AG04449 (cell line): ENCODE results near the gene UNC13D.

Source experiments
- CTCF ChIA-PET: fragments of 350-600 bp; formaldehyde crosslinking; extraction: SDS; loops from one replicate; lab custom pipeline; 2021; ENCODE audit warnings: antibody characterized with exemption; lab: Yijun Ruan, JAX
- POLR2A ChIA-PET: fragments of 400-600, 350-600 bp; formaldehyde crosslinking; extraction: SDS; loops from one replicate; lab custom pipeline; 2020; ENCODE audit warnings: antibody characterized with exemption, inconsistent platforms; lab: Yijun Ruan, JAX
- DNase-seq: peaks from one replicate; pipeline ENCODE4 v3.0.0-alpha.2; 2010; ENCODE audit warnings: low read depth, low spot score
- H3K4me3 ChIP-seq: 2 replicates; pipeline ENCODE4 v1.5.1; 2011; ENCODE audit warnings: low read depth, mild to moderate bottlenecking, control low read depth, low read length
- TF ChIP-seq, protein P1 (sequence below): IDR thresholded peaks from one replicate; pipeline ENCODE4 v1.5.1; 2011; ENCODE audit warnings: mild to moderate bottlenecking, moderate library complexity, low read length, control low read depth, inconsistent platforms; ENCODE audit not compliant: insufficient read depth; ENCODE audit errors: missing control alignments

The UNC13D gene

DNA sequence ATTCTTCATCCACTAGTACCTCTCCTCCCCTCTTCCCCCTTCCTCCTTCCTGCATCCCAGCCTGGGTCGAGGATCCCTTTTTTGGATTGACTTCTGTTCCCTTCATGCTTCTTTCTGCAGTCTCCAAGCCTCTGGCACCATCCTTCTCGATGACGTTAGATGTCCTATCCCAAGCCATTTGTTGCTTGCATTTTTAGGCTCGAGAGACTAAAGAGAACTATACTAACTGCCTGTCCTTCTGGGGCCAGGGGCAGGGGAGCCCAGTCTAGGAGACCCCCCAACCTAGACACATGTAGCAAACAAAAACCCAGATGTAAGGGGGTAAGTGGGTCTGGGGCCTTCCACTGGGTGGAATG, 35.7 kb downstream of the UNC13D start:
- ChIA-PET CTCF (interaction anchor here (0.6 to 3.3 kb wide), 3 partner anchors 24 to 176 kb away, joined by 3 to 11 read pairs (median 3); no protein-coding TSS in a partner anchor), POLR2A (interaction anchor here (1.0 kb wide), 1 partner anchor 29 kb away, joined by 5 read pairs; a partner anchor contains a TSS)
- DNase-seq = no peak
- no peak overlapping the region for H3K4me3 ChIP-seq
- TF ChIP-seq, protein P1, sequence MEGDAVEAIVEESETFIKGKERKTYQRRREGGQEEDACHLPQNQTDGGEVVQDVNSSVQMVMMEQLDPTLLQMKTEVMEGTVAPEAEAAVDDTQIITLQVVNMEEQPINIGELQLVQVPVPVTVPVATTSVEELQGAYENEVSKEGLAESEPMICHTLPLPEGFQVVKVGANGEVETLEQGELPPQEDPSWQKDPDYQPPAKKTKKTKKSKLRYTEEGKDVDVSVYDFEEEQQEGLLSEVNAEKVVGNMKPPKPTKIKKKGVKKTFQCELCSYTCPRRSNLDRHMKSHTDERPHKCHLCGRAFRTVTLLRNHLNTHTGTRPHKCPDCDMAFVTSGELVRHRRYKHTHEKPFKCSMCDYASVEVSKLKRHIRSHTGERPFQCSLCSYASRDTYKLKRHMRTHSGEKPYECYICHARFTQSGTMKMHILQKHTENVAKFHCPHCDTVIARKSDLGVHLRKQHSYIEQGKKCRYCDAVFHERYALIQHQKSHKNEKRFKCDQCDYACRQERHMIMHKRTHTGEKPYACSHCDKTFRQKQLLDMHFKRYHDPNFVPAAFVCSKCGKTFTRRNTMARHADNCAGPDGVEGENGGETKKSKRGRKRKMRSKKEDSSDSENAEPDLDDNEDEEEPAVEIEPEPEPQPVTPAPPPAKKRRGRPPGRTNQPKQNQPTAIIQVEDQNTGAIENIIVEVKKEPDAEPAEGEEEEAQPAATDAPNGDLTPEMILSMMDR = no peak

DNA sequence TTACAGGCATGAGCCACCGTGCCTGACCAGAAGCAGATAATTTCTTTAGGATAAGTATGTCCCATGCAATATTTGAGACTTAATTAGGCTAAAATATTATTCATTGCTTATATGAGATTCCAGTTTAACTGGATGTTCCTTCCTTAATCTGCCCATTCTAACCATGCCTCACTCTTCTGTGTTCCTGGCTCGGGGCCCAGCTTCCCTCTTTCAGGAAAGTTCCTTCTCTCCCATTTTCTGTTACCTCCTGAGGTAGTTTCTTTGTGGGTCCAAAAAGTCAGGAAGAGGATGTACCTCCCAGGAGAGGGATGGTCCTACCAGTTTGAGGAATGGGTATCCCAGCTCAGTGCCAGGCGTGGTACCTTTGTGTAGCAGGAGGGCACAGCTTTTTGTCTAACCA, 36.3 kb downstream of the UNC13D start:
- H3K4me3 ChIP-seq = no peak overlapping the region
- POLR2A ChIA-PET = no interaction called here
- TF ChIP-seq, protein P1 = no peak
- DNase-seq = no peak
- CTCF ChIA-PET = interaction anchor here (0.9 to 3.3 kb wide), 4 partner anchors 22 to 175 kb away, joined by 3 to 11 read pairs (median 3); partner anchors contain the start of gene GALK1

DNA sequence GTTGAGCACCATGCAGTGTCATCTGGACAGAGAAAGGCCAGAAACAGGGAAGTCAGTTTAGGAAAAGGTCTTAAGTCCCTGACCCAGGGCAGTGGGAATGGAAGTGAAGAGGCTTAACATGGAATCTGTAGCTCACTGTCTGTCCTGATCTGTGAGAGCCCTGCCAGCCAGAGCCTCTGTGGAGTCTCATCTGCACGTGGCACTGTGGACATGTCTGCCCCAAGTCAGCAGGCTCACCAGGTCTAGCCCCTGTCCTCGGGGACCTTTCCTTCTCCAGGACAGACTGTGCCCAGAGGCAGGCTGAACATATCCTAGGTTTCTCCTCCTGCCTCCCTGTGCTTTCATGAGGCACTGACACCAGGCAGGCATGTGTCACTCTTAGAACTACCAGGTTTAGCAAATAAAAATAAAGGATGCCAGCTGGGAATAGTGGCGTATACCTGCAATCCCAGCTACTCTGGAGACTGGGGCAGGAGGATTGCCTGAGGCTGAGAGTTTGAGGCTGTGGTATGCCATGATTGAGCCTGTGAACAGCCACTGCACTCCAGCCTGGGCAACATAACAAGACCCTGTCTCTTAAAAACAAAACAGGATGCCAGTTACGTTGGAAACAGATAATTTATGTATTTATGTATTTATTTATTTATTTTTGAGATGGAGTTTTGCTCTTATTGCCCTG, 37.2 kb downstream of the UNC13D start:
- DNase-seq = no peak
- ChIA-PET CTCF (interaction anchor here (0.9 to 3.3 kb wide), 4 partner anchors 21 to 42 kb away, joined by 3 to 11 read pairs (median 3); partner anchors contain the start of gene GALK1), POLR2A (interaction anchor here (0.7 kb wide), 1 partner anchor 27 kb away, joined by 3 read pairs; no protein-coding TSS in a partner anchor)
- H3K4me3 ChIP-seq = no peak overlapping the region
- TF ChIP-seq, protein P1 = no peak

DNA sequence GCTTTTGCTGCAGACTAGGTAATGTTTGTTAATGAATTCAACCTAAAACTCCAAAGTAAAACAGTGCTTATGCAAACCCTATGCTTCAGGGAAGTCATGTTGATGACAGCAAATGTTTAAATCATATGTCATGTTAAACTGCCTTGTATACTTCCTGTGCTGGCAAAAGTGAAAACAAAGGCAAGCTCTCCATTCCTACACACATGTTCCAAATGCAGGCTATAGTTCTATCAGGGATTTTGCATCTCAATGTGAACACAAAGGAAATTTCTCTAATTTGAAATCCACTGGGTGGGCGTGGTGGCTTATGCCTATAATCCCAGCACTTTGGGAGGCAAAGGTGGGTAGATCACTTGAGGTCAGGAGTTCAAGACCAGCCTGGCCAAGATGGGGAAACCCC, 40.3 kb downstream of the UNC13D start:
- H3K4me3 ChIP-seq = no peak overlapping the region
- ChIA-PET POLR2A (interaction anchor here (1.5 kb wide), 1 partner anchor 14 kb away, joined by 3 read pairs; no protein-coding TSS in a partner anchor), CTCF (interaction anchor here (0.8 to 10.4 kb wide), 9 partner anchors 10 to 101 kb away, joined by 3 to 72 read pairs (median 3); partner anchors contain the start of gene MRPL38)
- no peak for DNase-seq
- TF ChIP-seq, protein P1 = no peak

DNA sequence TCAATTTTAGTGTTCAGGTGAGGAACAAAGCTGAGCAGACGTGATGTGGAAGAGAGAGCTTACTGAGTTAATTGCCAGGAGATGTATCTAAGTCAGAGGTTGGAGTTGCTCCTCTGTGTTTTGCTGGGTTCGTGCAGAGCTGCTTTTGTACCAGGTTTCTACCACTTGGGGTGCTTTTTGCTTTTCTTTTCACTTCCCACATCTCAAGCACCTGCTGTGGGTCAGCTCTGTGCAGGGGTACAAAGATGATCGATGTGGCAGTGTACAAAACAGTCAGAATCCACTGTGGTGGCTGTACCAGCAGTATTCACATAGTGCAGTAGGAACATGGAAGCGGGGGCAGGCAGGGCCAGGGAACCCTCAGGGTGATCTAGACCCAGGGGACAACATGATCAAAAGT, 44.8 kb downstream of the UNC13D start:
- no peak overlapping the region for H3K4me3 ChIP-seq
- TF ChIP-seq, protein P1 = no peak
- DNase-seq = no peak
- ChIA-PET CTCF (interaction anchor here (1.4 to 10.4 kb wide), 3 partner anchors 9 to 29 kb away, joined by 3 to 72 read pairs (median 8); no protein-coding TSS in a partner anchor), POLR2A (no interaction called here)

DNA sequence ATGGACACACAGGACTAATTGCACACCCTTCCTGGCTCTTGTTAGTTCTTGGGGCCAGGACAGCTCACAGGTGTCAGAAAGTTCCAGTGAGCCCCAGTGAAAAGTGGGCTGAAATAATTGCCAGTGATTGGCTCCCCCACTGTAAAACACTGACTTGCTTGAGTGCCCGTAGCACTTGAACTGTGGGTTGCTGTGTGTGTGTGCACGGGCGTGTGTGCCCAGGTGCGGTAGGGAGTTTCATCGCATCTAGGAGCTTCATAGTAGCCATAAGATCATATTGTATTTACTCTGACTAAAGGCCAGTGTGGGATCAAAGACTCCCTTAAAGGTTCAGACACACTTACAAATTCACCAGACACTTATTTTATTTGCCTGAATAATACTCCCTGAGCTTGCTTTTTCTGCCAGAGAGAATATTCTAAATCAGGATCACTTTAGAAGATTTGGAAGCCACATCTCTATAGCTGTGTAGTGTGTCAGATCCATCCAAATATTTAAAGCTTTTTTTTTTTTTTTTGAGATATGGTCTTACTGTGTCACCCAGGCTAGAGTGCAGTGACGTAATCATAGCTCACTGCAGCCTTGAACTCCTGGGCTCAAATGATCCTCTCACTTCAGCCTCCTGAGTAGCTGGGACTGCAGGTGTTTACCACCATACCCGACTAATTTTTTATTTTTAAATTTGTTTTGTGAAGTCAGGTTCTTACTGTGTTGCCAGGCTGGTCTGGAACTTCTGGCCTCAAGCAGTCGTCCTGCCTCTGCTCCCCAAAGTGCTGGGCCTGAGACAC, 48.2 kb downstream of the UNC13D start:
- TF ChIP-seq, protein P1 = no peak
- no peak overlapping the region for H3K4me3 ChIP-seq
- no peak for DNase-seq
- CTCF ChIA-PET = interaction anchor here (0.9 to 10.4 kb wide), 6 partner anchors 9 to 82 kb away, joined by 4 to 72 read pairs (median 7); partner anchors contain the start of genes GALK1 and TRIM47
- POLR2A ChIA-PET = interaction anchor here (1.1 to 2.0 kb wide), 2 partner anchors 16 to 20 kb away, joined by 3 to 5 read pairs; no protein-coding TSS in a partner anchor
